OCI-LY3 (cell line): ENCODE results near the gene PALMD.

Source experiments
- H2AFZ ChIP-seq: fragments of 200-600, 300-600 bp; shearing (Covaris generic); 2 replicates; pipeline ENCODE4 v1.6.0; 2014; ENCODE audit warnings: antibody characterized with exemption, low read depth, low read length
- H3K27ac ChIP-seq: fragments of 200-600, 300-600 bp; sonication (generic); 2 replicates; pipeline ENCODE4 v1.5.1; 2014; ENCODE audit warnings: mild to moderate bottlenecking, low read length, moderate library complexity, mixed read lengths
- H3K27me3 ChIP-seq: fragments of 200-600, 300-600 bp; sonication (generic); 2 replicates; pipeline ENCODE4 v1.6.1; 2014; ENCODE audit warnings: low read depth, low read length, mixed read lengths
- H3K36me3 ChIP-seq: fragments of 200-600, 300-600 bp; sonication (generic); replicated peaks from 2 replicates; pipeline ENCODE3; 2014; ENCODE audit warnings: low read depth, low read length, mixed read lengths
- H3K4me1 ChIP-seq: fragments of 300-600, 200-600 bp; sonication (generic); 2 replicates; pipeline ENCODE4 v1.6.1; 2014; ENCODE audit warnings: low read length, mixed read lengths
- H3K4me2 ChIP-seq: fragments of 200-600, 300-600 bp; sonication (generic); 2 replicates; pipeline ENCODE4 v1.6.1; 2014; ENCODE audit warnings: low read length, mixed read lengths
- H3K4me3 ChIP-seq: fragments of 300-600, 200-600 bp; sonication (generic); 2 replicates; pipeline ENCODE4 v1.5.1; 2014; ENCODE audit warnings: antibody characterized with exemption, mild to moderate bottlenecking, low read length, moderate library complexity
- H3K79me2 ChIP-seq: fragments of 300-600, 200-600 bp; shearing (Covaris generic); 2 replicates; pipeline ENCODE4 v1.6.1; 2014; ENCODE audit warnings: mild to moderate bottlenecking, low read length, mixed read lengths
- H3K9ac ChIP-seq: fragments of 300-600, 200-600 bp; shearing (Covaris generic); 2 replicates; pipeline ENCODE4 v1.6.0; 2014; ENCODE audit warnings: mild to moderate bottlenecking, low read length, moderate library complexity
- H3K9me3 ChIP-seq: fragments of 200-600, 300-600 bp; shearing (Covaris generic); 2 replicates; pipeline ENCODE4 v1.6.1; 2014; ENCODE audit warnings: low read length, mixed read lengths; ENCODE audit not compliant: insufficient read depth
- H4K20me1 ChIP-seq: fragments of 200-600, 300-600 bp; sonication (generic); 2 replicates; pipeline ENCODE4 v1.6.1; 2016; ENCODE audit warnings: low read length, mixed read lengths; ENCODE audit not compliant: insufficient read depth
- EZH2phosphoT487 ChIP-seq: fragments of 200-600 bp; shearing (Covaris generic); IDR thresholded peaks from 2 replicates; pipeline ENCODE4 v1.6.1; 2018; ENCODE audit warnings: antibody characterized with exemption, mixed run types, low read depth
- TF ChIP-seq, protein P1 (sequence below): fragments of 200-600, 300-600 bp; sonication (generic); IDR thresholded peaks from 2 replicates; pipeline ENCODE4 v1.5.1; 2014; ENCODE audit warnings: antibody characterized with exemption, low read length, low read depth

Gene PALMD

GRCh38 chr1:99727575-99728185 is 81.8 kb downstream of the PALMD start:
- H3K36me3 ChIP-seq: no peaks in the 10 kb centered on the region
- H3K9ac ChIP-seq: no peak overlapping the region

DNA sequence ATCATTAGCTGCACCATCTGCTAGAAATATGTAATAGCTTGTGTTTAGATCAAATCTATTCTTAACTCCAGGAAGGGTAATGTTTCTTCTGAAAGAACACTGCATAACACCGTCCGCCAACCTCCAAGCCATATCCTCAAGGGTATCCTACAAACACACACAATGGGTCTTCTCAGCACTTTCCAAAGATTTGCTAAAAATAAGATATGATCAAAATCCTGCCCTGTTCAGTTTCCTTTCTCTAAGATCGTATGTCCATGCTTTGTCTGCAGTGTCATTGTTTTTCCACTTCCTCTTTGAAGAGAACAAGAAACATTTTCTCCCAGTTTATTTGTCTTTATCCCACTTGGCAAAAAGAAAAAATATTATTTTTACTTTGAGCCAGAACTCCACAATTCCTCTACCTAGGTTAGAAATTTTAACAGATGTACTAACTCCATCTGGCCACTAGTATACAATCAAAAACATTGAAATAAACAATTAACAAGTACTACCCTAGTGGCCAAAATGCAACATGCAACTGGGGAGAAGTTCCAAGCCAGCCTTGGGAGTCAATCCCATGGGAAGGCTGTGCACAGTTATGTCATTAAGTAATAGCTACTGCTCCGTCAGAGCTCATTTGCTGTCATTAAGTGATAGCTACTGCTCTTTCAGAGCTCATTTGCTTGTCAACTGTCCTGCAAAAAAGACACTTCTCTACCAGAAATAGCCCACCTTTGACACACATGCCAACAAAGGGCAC is 82.8 kb downstream of the PALMD start:
- H3K36me3 ChIP-seq: no peaks in the 10 kb centered on the region
- no peaks in the 10 kb centered on the region for H3K27me3 ChIP-seq
- no peaks in the 10 kb centered on the region for H3K4me1 ChIP-seq
- H3K9ac ChIP-seq: no peak overlapping the region
- H3K9me3 ChIP-seq: no peaks in the 10 kb centered on the region
- no peak overlapping the region for H3K4me2 ChIP-seq
- H3K27ac ChIP-seq: no peak overlapping the region
- H2AFZ ChIP-seq: no peak overlapping the region
- H3K4me3 ChIP-seq: no peak overlapping the region
- TF ChIP-seq, protein P1, sequence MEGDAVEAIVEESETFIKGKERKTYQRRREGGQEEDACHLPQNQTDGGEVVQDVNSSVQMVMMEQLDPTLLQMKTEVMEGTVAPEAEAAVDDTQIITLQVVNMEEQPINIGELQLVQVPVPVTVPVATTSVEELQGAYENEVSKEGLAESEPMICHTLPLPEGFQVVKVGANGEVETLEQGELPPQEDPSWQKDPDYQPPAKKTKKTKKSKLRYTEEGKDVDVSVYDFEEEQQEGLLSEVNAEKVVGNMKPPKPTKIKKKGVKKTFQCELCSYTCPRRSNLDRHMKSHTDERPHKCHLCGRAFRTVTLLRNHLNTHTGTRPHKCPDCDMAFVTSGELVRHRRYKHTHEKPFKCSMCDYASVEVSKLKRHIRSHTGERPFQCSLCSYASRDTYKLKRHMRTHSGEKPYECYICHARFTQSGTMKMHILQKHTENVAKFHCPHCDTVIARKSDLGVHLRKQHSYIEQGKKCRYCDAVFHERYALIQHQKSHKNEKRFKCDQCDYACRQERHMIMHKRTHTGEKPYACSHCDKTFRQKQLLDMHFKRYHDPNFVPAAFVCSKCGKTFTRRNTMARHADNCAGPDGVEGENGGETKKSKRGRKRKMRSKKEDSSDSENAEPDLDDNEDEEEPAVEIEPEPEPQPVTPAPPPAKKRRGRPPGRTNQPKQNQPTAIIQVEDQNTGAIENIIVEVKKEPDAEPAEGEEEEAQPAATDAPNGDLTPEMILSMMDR: no peak
- TF ChIP-seq EZH2phosphoT487: no peak
- no peaks in the 10 kb centered on the region for H3K79me2 ChIP-seq
- no peaks in the 10 kb centered on the region for H4K20me1 ChIP-seq

More at GRCh38 chr1:99727575-99728185, 81.8 kb downstream of the PALMD start:
- Histone ChIP-seq H3K4me3 (no peak overlapping the region), H3K4me1 (no peaks in the 10 kb centered on the region), H3K27me3 (no peaks in the 10 kb centered on the region), H4K20me1 (no peaks in the 10 kb centered on the region), H3K9me3 (no peaks in the 10 kb centered on the region), H3K4me2 (no peak overlapping the region), H2AFZ (no peak overlapping the region), H3K27ac (no peak overlapping the region), H3K79me2 (no peaks in the 10 kb centered on the region)
- no peak for TF ChIP-seq EZH2phosphoT487
- TF ChIP-seq, protein P1: no peak

- no peak overlapping the region for H2AFZ ChIP-seq
- H3K27me3 ChIP-seq: no peaks in the 10 kb centered on the region
- no peak overlapping the region for H3K4me3 ChIP-seq
- H3K4me2 ChIP-seq: no peak overlapping the region
- H3K79me2 ChIP-seq: no peaks in the 10 kb centered on the region
- TF ChIP-seq, protein P1: no peak
- TF ChIP-seq EZH2phosphoT487: no peak
- no peaks in the 10 kb centered on the region for H4K20me1 ChIP-seq
- no peaks in the 10 kb centered on the region for H3K4me1 ChIP-seq
- H3K36me3 ChIP-seq: no peaks in the 10 kb centered on the region
- no peak overlapping the region for H3K27ac ChIP-seq
- H3K9ac ChIP-seq: no peak overlapping the region
- H3K9me3 ChIP-seq: no peaks in the 10 kb centered on the region
Measured at GRCh38 chr1:99731384-99731783, 85.5 kb downstream of the PALMD start.

- Histone ChIP-seq H3K9me3 (no peaks in the 10 kb centered on the region), H3K27ac (no peak overlapping the region), H2AFZ (no peak overlapping the region), H4K20me1 (no peaks in the 10 kb centered on the region), H3K36me3 (no peaks in the 10 kb centered on the region), H3K9ac (no peak overlapping the region), H3K27me3 (no peaks in the 10 kb centered on the region), H3K4me2 (no peak overlapping the region), H3K4me1 (no peaks in the 10 kb centered on the region), H3K79me2 (no peaks in the 10 kb centered on the region), H3K4me3 (no peak overlapping the region)
- TF ChIP-seq, protein P1: no peak
- no peak for TF ChIP-seq EZH2phosphoT487
Measured at GRCh38 chr1:99735852-99736251, 89.9 kb downstream of the PALMD start.
